ENCODE data around the gene PSMD12. TPM values are rescaled to one million over a fixed set of nuclear protein-coding genes. Genes with fewer than 3 reads are reported as not detected.

Gene PSMD12
- total RNA-seq, 1 experiment from 2014 or later = 90.5 TPM

DNA sequence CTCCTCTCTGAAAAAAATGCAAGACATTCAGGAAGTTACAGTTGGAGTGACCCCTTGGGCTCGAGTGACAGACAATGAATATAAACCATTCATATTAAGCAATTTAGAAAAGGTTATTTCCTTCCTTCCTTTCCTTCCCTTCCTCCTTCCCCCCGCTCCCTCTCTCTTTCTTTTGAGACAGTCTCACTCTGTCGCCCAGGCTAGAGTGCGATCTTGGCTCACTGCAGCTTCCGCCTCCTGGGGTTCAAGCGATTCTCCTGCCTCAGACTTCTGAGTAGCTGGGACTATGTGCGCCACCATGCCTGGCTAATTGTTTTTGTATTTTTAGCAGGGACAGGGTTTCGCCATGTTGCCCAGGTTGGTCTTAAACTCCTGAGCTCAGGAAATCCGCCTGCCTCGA, 13.2 kb downstream of the PSMD12 start:
- Mint-ChIP-seq H3K4me3 (no peak overlapping the region), H3K27ac (no peak overlapping the region; a peak in 2 of 7 replicates), H3K9me3 (no peaks in the 10 kb centered on the region), H3K4me1 (peaks cover 14 to 19% of the 10 kb centered on the region in 2 experiments), H3K36me3 (ENCODE audit: insufficient read depth in 1 of 3, low read depth in 3 of 3) (peaks cover 49 to 79% (median 70%) of the 10 kb centered on the region in 3 experiments), H3K27me3 (ENCODE audit: low read depth) (no peaks in the 10 kb centered on the region)
- Histone ChIP-seq H3K9ac (ENCODE audit: extremely low read depth, insufficient read length, low read length) (no peak overlapping the region), H3K23me2 (ENCODE audit: insufficient read length, low read depth, low read length, poor library complexity, severe bottlenecking) (no peaks in the 10 kb centered on the region), H2BK12ac (ENCODE audit: insufficient read length, low read depth, low read length) (no peak overlapping the region), H2BK120ac (ENCODE audit: low read depth, low read length, poor library complexity, severe bottlenecking) (no peak overlapping the region), H2BK20ac (ENCODE audit: low read depth, low read length, poor library complexity, severe bottlenecking) (no peak overlapping the region), H2AFZ (ENCODE audit: low read length) (no peak overlapping the region), H3K79me2 (ENCODE audit: insufficient read depth, low read length) (no peaks in the 10 kb centered on the region; the same call in 1 of the 2 replicates), H3K4ac (ENCODE audit: low read depth, low read length) (no peak overlapping the region), H4K91ac (ENCODE audit: insufficient read length, low read depth, low read length) (no peak overlapping the region), H3K23ac (ENCODE audit: insufficient read length, low read depth, low read length) (no peak overlapping the region), H2AK5ac (ENCODE audit: insufficient read length, low read length) (no peak overlapping the region), H3K79me1 (ENCODE audit: insufficient read depth, low read depth, low read length, poor library complexity, severe bottlenecking) (peaks cover 2% of the 10 kb centered on the region), H4K20me1 (ENCODE audit: control insufficient read depth, insufficient read depth, insufficient read length) (no peaks in the 10 kb centered on the region), H3K18ac (ENCODE audit: insufficient read length, low read depth, low read length) (no peak overlapping the region), H3K9me3 (ENCODE audit: control insufficient read depth, low read depth, low read length) (no peaks in the 10 kb centered on the region), H4K5ac (ENCODE audit: insufficient read length, low read depth, low read length) (no peak overlapping the region), H2BK15ac (ENCODE audit: low read depth, low read length) (no peak overlapping the region), H3K14ac (ENCODE audit: insufficient read depth, low read length) (no peak overlapping the region), H3K27me3 (ENCODE audit: insufficient read depth, low read length) (no peaks in the 10 kb centered on the region), H3T11ph (ENCODE audit: low read length) (no peak overlapping the region), H2BK5ac (ENCODE audit: insufficient read length, low read length) (no peak overlapping the region), H3K4me2 (ENCODE audit: insufficient read depth, insufficient read length, low read length) (no peak overlapping the region), H3K27ac (ENCODE audit: insufficient read length, low read depth, low read length) (no peak overlapping the region), H3K56ac (ENCODE audit: insufficient read length, low read depth, low read length) (no peak overlapping the region), H4K8ac (replicated peaks; ENCODE audit: insufficient read length, low read depth, low read length) (no peak overlapping the region), H3K4me1 (ENCODE audit: insufficient read depth, low read length) (no peaks in the 10 kb centered on the region; the same call in 1 of the 2 replicates)
- no CpG with 5 or more reads among the region's 10 CpGs for WGBS (ENCODE audit: extremely low coverage, insufficient read length, low lambda C conversion rate)
- TF ChIP-seq, protein P1, sequence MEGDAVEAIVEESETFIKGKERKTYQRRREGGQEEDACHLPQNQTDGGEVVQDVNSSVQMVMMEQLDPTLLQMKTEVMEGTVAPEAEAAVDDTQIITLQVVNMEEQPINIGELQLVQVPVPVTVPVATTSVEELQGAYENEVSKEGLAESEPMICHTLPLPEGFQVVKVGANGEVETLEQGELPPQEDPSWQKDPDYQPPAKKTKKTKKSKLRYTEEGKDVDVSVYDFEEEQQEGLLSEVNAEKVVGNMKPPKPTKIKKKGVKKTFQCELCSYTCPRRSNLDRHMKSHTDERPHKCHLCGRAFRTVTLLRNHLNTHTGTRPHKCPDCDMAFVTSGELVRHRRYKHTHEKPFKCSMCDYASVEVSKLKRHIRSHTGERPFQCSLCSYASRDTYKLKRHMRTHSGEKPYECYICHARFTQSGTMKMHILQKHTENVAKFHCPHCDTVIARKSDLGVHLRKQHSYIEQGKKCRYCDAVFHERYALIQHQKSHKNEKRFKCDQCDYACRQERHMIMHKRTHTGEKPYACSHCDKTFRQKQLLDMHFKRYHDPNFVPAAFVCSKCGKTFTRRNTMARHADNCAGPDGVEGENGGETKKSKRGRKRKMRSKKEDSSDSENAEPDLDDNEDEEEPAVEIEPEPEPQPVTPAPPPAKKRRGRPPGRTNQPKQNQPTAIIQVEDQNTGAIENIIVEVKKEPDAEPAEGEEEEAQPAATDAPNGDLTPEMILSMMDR (conservative IDR thresholded peaks at IDR 0.05) = no peak
- no peak for DNase-seq

All from H9 (cell line).